ENCODE measurements around the gene SRGAP3.

DNA sequence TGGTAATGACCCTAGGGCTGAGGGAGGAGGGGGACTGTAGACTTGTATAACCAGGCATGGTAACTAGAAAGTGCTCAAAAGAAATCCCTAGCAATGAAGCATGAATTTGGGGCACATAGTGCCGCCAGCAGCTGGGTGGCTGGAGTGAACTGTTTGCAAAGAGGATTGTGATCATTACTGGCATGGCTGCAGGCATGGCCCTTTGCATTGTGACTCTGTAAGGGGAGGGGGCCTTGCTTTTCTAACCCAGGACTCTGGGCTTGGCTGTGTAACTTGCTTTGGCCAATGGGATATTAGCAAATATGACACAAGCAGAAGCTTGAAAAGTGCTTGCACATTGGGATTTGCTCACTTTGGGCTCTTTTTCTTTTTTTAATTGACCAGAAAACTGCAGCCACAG lies 173.7 kb downstream of the SRGAP3 start:
- TF ChIP-seq, protein P1, sequence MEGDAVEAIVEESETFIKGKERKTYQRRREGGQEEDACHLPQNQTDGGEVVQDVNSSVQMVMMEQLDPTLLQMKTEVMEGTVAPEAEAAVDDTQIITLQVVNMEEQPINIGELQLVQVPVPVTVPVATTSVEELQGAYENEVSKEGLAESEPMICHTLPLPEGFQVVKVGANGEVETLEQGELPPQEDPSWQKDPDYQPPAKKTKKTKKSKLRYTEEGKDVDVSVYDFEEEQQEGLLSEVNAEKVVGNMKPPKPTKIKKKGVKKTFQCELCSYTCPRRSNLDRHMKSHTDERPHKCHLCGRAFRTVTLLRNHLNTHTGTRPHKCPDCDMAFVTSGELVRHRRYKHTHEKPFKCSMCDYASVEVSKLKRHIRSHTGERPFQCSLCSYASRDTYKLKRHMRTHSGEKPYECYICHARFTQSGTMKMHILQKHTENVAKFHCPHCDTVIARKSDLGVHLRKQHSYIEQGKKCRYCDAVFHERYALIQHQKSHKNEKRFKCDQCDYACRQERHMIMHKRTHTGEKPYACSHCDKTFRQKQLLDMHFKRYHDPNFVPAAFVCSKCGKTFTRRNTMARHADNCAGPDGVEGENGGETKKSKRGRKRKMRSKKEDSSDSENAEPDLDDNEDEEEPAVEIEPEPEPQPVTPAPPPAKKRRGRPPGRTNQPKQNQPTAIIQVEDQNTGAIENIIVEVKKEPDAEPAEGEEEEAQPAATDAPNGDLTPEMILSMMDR (IDR thresholded peaks at IDR 0.05): no peak
- TF ChIP-seq POLR2A (IDR thresholded peaks at IDR 0.05): no peak

All from testis (tissue), 2 donors.